ENCODE measurements around the gene SLC22A8. TPM values are rescaled to one million over a fixed set of nuclear protein-coding genes. Genes with fewer than 3 reads are reported as not detected.

The SLC22A8 gene
- total RNA-seq, 1 donor from 2014 or later = not detected

- Histone ChIP-seq H3K27me3 (ENCODE audit: control insufficient read depth, insufficient read depth, low read length) (peaks cover 13% of the 10 kb centered on the region), H3K4me3 (ENCODE audit: low read depth, low read length) (no peak overlapping the region), H3K36me3 (ENCODE audit: control insufficient read depth, insufficient read depth, low read length) (no peaks in the 10 kb centered on the region)
- no peak for DNase-seq (ENCODE audit: low read depth)
- no peak for TF ChIP-seq CTCF (IDR thresholded peaks at IDR 0.05; ENCODE audit: insufficient read depth, low read length, poor library complexity, severe bottlenecking)
These were observed 32.0 kb downstream of the SLC22A8 start for GRCh38 chr11:62983536-62984199.

GRCh38 chr11:62981743-62982142 is 33.9 kb downstream of the SLC22A8 start:
- Histone ChIP-seq H3K4me3 (ENCODE audit: low read depth, low read length) (no peak overlapping the region), H3K36me3 (ENCODE audit: control insufficient read depth, insufficient read depth, low read length) (no peaks in the 10 kb centered on the region), H3K27me3 (ENCODE audit: control insufficient read depth, insufficient read depth, low read length) (peaks cover 13% of the 10 kb centered on the region)
- TF ChIP-seq CTCF (IDR thresholded peaks at IDR 0.05; ENCODE audit: insufficient read depth, low read length, poor library complexity, severe bottlenecking) = no peak
- no peak for DNase-seq (ENCODE audit: low read depth)

GRCh38 chr11:62980133-62980760 is 35.4 kb downstream of the SLC22A8 start:
- Histone ChIP-seq H3K4me3 (ENCODE audit: low read depth, low read length) (no peak overlapping the region), H3K27me3 (ENCODE audit: control insufficient read depth, insufficient read depth, low read length) (peaks cover 11% of the 10 kb centered on the region), H3K36me3 (ENCODE audit: control insufficient read depth, insufficient read depth, low read length) (no peaks in the 10 kb centered on the region)
- DNase-seq (ENCODE audit: low read depth) = no peak
- TF ChIP-seq CTCF (IDR thresholded peaks at IDR 0.05; ENCODE audit: insufficient read depth, low read length, poor library complexity, severe bottlenecking) = no peak

- Histone ChIP-seq H3K36me3 (ENCODE audit: control insufficient read depth, insufficient read depth, low read length) (no peaks in the 10 kb centered on the region), H3K4me3 (ENCODE audit: low read depth, low read length) (no peak overlapping the region), H3K27me3 (ENCODE audit: control insufficient read depth, insufficient read depth, low read length) (peaks cover 3% of the 10 kb centered on the region)
- no peak for TF ChIP-seq CTCF (IDR thresholded peaks at IDR 0.05; ENCODE audit: insufficient read depth, low read length, poor library complexity, severe bottlenecking)
- no peak for DNase-seq (ENCODE audit: low read depth)
These were observed 39.5 kb downstream of the SLC22A8 start for GRCh38 chr11:62976109-62976508.

- TF ChIP-seq CTCF (IDR thresholded peaks at IDR 0.05; ENCODE audit: insufficient read depth, low read length, poor library complexity, severe bottlenecking) = peak; percentile 48
- no peak overlapping the region for H3K4me3 ChIP-seq (ENCODE audit: low read depth, low read length)
- H3K27me3 ChIP-seq (ENCODE audit: control insufficient read depth, insufficient read depth, low read length) = peaks cover 3% of the 10 kb centered on the region
- no peaks in the 10 kb centered on the region for H3K36me3 ChIP-seq (ENCODE audit: control insufficient read depth, insufficient read depth, low read length)
- no peak for DNase-seq (ENCODE audit: low read depth)
These were observed 40.7 kb downstream of the SLC22A8 start for GRCh38 chr11:62974848-62975522.

Data from kidney epithelial cell (primary cell).